ENCODE measurements around the gene LMNTD2.

Gene LMNTD2

DNA sequence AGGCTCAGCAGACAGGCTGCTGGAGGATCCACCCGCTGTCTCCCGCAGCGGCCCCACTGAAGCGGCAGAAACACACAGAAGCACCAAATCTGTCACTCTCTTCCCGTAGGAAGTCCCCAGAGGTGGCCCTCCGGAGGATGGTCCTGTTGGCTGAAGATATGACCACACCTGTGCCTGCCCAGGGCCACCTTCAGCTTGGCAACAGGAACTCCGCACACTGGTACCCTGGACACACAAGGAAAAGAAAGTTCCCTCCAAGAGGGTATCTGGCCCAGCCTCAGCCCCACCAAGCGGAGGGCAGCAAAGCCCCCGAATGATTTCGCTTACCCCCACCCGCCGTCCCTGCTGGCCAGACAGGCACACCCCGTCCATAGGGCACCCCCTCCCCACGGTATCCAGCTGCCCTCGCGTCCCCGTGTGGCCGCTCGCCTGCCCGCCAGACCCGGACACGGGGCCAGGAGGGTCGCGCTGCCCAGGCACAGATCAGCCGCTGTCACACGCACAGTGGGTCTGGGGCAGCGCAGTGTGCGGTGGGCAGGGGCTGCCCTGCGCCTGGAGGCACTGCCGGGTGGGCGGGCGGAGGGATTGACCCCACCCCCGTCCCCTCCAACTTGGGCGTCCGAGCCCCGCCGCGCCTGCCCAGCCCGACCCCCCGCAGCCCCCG lies 7.2 kb upstream of the LMNTD2 start:
- DNase-seq: no peak

DNA sequence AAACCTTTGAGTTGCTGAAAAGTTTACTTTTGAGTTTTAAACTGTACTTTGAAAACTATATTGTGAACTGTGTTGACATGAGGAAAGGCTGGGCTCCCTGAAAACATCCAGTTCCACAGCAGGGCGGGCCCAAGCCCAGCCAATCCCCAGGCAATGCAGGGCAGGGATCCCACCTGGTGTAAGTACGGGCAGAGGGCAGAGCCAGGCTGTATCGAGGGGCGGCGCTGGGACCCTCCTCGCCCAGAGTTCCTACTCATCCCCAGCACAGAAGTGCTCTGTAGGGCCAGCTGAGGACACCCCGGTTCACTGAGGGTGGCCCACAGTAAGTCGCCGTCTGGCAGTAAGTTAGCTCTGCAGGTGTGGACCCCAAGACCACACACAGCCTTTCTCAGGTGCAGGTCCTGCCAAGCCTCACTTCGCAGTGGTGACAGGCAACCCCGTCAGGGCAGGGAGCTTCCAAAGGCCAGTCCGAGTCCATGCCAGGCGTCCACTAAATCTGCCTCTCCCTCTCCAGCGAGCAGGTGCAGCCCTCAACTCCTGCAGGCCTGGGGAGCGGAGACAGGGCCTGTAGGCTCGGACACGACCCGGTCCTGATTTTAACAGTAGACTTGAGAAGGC lies 6.6 kb upstream of the LMNTD2 start:
- no peak for DNase-seq

GRCh38 chr11:565921-566509 lies 5.5 kb upstream of the LMNTD2 start:
- no peak for DNase-seq

DNA sequence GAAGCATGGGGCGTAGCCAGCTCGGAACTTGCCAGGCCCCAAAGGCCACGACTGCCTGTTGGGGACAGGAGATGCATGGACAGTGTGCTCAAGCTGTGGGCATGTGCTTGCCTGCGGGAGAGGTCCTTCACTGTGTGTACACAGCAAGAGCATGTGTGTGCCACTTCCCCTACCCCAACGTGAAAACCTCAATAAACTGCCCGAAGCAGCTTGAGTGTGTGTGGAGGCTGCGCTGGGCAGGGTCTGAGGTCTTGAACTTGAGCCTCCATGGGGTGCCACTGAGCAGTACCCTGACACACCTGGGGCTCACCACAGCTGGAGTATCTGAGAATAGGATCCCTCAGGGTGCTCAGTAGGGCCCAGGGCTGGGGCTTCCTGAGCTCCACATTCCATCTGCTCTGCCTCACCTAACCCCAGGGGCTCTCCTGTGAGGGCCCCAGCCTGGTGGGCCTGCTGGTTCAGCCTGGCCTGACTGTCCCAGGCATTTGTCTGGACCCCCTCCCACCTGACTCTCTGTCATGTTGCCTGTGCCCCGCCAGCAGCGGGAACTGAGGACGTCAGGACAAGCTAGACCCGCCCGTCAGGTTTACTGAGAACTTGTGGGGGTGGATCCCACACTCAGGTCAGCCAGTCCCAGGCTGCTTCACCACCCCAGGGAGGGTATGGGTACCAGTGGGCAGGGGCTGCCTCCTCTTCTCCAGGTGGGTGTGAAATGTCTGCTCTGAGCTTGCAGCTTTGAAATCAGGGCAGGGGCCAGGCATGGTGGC lies 3.5 kb upstream of the LMNTD2 start:
- no peak for DNase-seq

- no peak for DNase-seq
Observed at GRCh38 chr11:563066-563811, 2.7 kb upstream of the LMNTD2 start.

DNA sequence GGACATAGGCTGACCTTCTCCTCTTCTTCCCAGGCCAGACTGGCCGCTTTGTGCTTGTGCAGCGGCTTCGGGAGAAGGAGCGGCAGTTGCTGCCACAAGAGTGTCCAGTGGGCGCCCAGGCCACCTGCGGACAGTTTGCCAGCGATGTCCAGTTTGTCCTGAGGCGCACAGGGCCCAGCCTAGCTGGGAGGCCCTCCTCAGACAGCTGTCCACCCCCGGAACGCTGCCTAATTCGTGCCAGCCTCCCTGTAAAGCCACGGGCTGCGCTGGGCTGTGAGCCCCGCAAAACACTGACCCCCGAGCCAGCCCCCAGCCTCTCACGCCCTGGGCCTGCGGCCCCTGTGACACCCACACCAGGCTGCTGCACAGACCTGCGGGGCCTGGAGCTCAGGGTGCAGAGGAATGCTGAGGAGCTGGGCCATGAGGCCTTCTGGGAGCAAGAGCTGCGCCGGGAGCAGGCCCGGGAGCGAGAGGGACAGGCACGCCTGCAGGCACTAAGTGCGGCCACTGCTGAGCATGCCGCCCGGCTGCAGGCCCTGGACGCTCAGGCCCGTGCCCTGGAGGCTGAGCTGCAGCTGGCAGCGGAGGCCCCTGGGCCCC lies 1.6 kb upstream of the LMNTD2 start:
- no peak for DNase-seq

DNA sequence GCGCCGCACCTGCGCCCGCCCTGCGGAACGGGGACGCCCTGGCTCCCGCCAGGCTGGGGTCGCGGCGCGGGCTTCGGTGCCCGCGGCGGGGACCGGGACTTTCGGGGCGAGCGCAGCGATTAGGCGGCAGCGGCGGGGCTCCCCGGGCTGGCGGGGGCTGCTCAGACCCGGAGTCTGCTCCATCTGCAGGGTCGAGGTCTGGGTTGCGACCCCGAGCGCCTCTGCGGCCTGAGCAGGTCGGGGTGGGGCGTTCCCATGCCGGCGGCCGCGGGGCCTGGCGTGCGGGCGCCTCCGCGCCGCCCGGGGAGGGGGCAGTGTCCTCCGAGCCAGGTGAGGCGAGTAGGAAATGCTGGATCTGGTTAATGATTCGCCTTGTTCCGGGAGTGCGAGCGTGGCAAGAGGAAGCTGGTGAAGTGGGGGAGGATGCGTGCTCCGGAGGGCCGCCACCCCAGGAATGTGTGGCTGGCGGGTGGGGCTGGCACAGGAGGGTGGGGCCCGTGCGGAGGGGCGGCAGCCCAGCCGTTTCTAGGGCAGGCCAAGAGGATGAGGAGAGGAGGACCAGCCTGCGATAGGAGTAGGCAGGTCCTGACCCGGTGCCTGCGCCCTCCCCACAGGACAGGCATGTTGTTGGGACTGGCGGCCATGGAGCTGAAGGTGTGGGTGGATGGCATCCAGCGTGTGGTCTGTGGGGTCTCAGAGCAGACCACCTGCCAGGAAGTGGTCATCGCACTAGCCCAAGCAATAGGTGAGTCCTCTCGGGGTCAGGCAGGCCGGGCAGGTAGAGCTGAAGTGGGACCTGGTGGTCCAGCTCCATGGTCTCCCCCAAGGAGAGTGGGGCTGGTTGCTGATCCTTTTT lies 838 bp upstream of the LMNTD2 start:
- peak; percentile 38 for DNase-seq

GRCh38 chr11:559712-560304 lies 730 bp downstream of the LMNTD2 start:
- DNase-seq: no peak

GRCh38 chr11:559020-559620 lies 1.4 kb downstream of the LMNTD2 start:
- no peak for DNase-seq

DNA sequence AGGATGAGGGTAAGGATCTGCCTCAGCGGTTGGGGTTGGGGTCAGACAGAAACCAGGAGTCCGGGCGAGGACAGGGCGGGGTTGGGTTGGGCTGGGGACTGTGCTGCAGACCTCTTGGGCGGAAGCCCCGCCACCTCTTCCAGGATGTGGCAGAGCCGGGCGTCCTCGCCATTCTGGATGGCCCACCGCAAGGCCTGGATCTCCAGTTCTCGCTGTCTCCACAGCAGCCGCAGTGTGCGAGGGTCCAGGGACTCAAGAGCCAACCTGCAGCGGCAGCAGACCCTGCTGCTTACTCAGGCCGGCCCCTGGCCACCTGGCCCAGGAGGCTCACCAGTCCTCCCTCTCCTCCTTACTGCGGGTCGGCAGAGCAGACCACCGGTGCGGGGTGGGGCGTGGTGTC lies 2.0 kb downstream of the LMNTD2 start:
- DNase-seq: no peak

DNA sequence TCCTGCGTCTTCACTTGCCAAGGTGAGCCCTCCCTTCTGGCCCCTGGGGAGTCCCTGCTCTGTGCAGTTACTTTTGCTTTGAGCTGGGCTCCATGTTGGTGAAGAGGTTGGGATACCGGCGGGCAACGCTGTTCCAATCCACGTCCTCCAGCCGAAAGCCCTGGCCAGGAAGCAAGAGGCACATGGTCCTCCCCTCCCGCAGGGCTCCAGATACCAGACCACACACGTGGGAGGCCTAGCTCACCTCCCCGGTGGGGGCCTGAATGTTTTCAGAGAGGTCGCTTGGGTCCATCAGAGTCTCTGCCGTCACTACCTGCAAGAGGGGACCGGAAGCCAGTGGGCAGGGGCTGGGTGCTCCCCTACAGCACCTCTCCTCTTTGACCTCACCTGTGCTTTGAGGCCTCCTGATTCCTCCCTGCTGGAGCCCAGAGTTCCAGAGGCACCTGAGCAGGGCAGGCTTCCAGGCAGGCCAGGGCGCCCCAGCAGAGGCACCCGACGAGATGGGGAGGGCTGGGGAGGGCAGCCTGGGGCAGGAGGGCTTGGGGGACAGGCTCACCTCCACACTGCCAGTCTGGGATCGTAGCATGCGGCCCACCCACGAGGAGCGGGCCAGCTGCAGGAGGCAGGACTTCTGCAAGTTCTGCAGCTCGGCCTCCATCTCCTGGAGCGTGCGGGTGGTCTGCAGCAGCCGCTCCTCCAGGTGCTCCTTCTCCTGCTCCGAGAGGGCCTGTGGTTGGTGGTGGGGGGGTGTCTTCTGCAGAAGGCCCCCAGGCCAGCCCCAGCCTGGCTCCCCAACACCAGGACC lies 3.0 kb downstream of the LMNTD2 start:
- DNase-seq: no peak

DNA sequence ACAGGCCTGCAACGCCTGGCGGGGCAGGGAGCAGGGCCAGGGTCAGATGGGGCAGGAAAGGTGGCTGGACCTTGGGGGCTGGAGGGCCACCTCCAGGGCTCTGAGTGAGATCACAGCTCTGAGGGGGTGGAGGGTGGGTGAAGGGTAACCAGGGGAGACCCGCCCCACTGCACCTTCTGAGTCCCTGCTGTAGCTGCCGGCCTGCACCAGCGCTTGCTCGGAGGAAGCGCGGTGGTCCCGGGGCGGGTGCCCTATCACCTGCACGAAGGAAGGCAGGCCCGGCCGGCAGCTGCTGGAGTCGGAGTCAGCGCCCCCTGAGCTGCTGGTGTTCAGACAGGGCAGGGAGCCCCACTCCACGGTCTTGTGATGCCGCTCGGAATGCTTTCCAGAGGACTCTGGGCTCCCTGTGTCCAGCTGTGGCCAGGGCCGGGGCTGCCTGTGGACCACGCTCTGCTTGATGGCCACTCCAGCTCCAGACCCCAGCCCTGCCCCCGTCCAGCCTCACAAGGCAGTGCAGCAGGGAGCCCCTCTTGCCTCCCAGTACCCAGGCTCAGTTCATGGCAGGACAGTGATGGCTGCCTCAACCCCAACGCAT lies 3.8 kb downstream of the LMNTD2 start:
- DNase-seq: no peak

GRCh38 chr11:555780-556661 lies 4.5 kb downstream of the LMNTD2 start:
- DNase-seq: no peak

GRCh38 chr11:555227-555779 lies 5.2 kb downstream of the LMNTD2 start:
- DNase-seq: no peak

DNA sequence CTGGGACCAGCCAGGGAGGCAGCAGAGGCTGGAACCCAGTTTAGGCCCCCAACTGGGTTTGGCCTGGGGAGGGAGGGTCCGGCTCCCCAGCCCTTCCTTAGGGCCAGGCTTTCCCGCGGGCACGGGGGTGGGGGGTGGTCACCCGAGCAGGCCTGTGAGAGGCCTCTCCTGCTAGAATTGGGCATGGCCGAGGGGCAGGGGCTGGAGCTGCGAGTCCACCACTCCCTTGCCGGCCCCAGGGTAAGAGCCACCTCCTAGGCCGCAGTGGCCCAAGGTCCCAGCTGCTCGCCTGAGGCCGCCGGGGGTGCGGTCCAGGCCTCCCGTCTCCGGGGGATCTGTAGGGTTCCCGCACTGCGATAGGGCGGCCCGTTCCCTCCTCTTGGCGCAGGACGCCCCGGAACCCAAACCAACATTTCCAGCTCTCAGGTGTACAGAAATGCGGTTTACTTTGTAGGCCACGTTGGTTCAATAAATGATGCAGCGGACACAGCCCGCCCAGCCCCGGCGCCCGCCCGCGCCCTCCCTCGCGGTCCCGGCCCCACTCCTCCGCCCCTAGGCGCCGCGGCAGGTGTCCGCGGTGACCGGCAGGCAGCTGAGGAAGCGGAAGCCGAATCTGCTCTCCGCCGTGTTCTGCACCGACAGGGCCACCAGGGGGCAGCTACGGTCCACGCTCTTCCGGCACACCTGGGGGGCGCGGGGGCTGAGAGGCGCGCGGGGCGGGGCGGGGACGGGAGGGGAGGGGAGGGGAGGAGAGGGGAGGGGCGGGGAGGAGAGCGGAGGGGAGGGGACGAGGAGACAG lies 5.9 kb downstream of the LMNTD2 start:
- DNase-seq: no peak

DNA sequence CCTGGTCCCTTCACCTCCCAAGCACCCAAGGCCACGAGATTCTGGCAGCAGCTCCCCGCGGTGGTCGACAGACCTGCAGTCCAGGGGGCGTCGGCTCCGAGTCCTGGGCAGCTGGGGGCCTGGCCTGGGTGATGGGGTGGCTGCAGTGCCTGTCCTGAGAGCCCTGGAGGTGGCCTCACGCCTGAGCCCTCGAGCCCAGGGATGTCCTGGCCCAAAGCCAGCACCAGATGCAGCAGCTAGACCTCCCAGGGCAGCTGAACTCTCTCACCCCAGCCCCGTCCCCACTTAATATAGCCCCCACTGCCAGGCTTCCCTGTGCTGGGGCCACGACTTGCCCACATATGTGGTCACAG lies 6.6 kb downstream of the LMNTD2 start:
- DNase-seq: no peak

All from fibroblast of skin of scalp (primary cell).